ENCODE data around the gene EDC4.

The EDC4 gene

GRCh38 chr16:67837811-67838210, 35.0 kb upstream of the EDC4 start:
- Histone ChIP-seq H3K27me3 (no peaks in the 10 kb centered on the region), H3K36me3 (no peaks in the 10 kb centered on the region), H3K4me1 (peaks cover 7 to 20% (median 15%) of the 10 kb centered on the region in 10 experiments), H3K4me2 (no peak overlapping the region), H4K20me1 (peaks cover 0 to 6% (median 2%) of the 10 kb centered on the region in 11 experiments; a peak in 11 of 22 replicates), H3K9me3 (replicated peaks in 1 of 11) (no peaks in the 10 kb centered on the region), H3K4me3 (no peak overlapping the region), H3K9ac (no peak overlapping the region), H3K27ac (no peak overlapping the region)
- TF ChIP-seq Cebpa-rat (IDR thresholded peaks at IDR 0.05) = no peak

- H4K20me1 ChIP-seq = peaks cover 11 to 36% (median 22%) of the 10 kb centered on the region in 11 experiments; a peak in 18 of 22 replicates
- H3K9ac ChIP-seq = peak overlapping the region; percentile 83 to 99 (median 93); a peak in 20 of 22 replicates
- H3K4me2 ChIP-seq = peak overlapping the region in 9 of 11 experiments; percentile 8 to 99 (median 49); a peak in 15 of 22 replicates
- no peaks in the 10 kb centered on the region for H3K36me3 ChIP-seq
- no peaks in the 10 kb centered on the region for H3K27me3 ChIP-seq
- H3K4me1 ChIP-seq = peaks cover 32 to 42% (median 38%) of the 10 kb centered on the region in 10 experiments
- no peaks in the 10 kb centered on the region for H3K9me3 ChIP-seq (replicated peaks in 1 of 11)
- H3K27ac ChIP-seq = peak overlapping the region in 10 of 11 experiments; percentile 84 to 94 (median 90); a peak in 17 of 22 replicates
- peak overlapping the region in 9 of 10 experiments; percentile 55 to 98 (median 78); a peak in 11 of 20 replicates for H3K4me3 ChIP-seq
- no peak for TF ChIP-seq Cebpa-rat (IDR thresholded peaks at IDR 0.05)
Measured at GRCh38 chr16:67841198-67841815, 31.5 kb upstream of the EDC4 start.

DNA sequence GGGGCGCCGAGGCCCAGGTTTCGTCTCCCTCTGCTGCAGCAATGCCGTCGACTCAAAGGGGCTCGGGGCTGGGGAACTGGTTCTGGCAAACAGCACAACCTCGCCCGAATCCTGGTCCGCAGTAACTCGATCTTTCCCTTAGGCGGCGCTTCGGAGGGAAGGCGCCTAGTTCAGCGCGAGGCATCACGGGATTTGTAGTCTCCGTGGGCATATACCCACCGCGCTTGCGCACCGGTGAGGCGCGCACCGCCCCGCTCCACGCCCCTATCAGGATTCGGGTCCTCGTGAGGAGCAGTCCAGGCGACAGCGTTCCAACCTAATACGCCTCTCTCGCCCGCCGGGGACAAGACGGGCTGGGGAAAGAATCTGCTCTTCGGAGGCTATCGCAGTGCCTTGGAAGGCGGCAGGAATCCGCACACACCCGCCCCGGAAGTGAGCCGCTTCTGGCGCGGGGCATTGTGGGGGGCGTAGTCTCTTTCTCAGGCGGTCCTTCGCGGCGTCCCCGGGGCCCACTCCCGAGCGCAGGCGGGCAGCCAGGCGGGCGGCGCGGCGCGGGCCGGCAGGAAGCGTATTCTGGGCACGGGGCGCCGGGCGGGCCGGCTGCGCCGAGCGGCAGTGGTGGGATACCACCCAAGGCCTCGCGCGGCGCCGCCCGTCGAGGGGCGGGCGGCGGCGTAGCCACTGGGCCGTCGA, 30.9 kb upstream of the EDC4 start, which contains the start of gene THAP11:
Gene THAP11, plus strand, starts transcription at position 505 of the 693 bp plus-strand sequence. CDS start 235 bp downstream, outside the sequence.
- H3K9me3 ChIP-seq (replicated peaks in 1 of 11) = no peaks in the 10 kb centered on the region
- peak within 1 kb of the TSS; percentile 83 to 99 (median 93) for H3K9ac ChIP-seq
- peaks cover 11 to 36% (median 22%) of the 10 kb centered on the region in 11 experiments; a peak in 18 of 22 replicates for H4K20me1 ChIP-seq
- H3K36me3 ChIP-seq = no peaks in the 10 kb centered on the region
- no peaks in the 10 kb centered on the region for H3K27me3 ChIP-seq
- no peak for TF ChIP-seq Cebpa-rat (IDR thresholded peaks at IDR 0.05)
- H3K27ac ChIP-seq = peak within 1 kb of the TSS; percentile 82 to 94 (median 89)
- H3K4me2 ChIP-seq = peak within 1 kb of the TSS; percentile 90 to 100 (median 98)
- H3K4me1 ChIP-seq = peaks cover 32 to 41% (median 38%) of the 10 kb centered on the region in 10 experiments
- peak within 1 kb of the TSS; percentile 55 to 98 (median 76) for H3K4me3 ChIP-seq

DNA sequence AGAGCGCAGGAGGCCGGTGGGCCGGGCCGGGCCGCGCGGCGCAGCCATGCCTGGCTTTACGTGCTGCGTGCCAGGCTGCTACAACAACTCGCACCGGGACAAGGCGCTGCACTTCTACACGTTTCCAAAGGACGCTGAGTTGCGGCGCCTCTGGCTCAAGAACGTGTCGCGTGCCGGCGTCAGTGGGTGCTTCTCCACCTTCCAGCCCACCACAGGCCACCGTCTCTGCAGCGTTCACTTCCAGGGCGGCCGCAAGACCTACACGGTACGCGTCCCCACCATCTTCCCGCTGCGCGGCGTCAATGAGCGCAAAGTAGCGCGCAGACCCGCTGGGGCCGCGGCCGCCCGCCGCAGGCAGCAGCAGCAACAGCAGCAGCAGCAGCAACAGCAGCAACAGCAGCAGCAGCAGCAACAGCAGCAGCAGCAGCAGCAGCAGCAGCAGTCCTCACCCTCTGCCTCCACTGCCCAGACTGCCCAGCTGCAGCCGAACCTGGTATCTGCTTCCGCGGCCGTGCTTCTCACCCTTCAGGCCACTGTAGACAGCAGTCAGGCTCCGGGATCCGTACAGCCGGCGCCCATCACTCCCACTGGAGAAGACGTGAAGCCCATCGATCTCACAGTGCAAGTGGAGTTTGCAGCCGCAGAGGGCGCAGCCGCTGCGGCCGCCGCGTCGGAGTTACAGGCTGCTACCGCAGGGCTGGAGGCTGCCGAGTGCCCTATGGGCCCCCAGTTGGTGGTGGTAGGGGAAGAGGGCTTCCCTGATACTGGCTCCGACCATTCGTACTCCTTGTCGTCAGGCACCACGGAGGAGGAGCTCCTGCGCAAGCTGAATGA, 30.1 kb upstream of the EDC4 start:
- peak overlapping the region; percentile 55 to 98 (median 76) for H3K4me3 ChIP-seq
- no peaks in the 10 kb centered on the region for H3K27me3 ChIP-seq
- peaks cover 11 to 44% (median 28%) of the 10 kb centered on the region in 11 experiments; a peak in 20 of 22 replicates for H4K20me1 ChIP-seq
- TF ChIP-seq Cebpa-rat (IDR thresholded peaks at IDR 0.05) = no peak
- H3K27ac ChIP-seq = peak overlapping the region; percentile 82 to 94 (median 89)
- H3K9ac ChIP-seq = peak overlapping the region; percentile 83 to 99 (median 93)
- H3K4me1 ChIP-seq = peaks cover 32 to 41% (median 38%) of the 10 kb centered on the region in 10 experiments
- no peaks in the 10 kb centered on the region for H3K36me3 ChIP-seq
- H3K9me3 ChIP-seq (replicated peaks in 1 of 11) = no peaks in the 10 kb centered on the region
- peak overlapping the region; percentile 90 to 100 (median 98) for H3K4me2 ChIP-seq

DNA sequence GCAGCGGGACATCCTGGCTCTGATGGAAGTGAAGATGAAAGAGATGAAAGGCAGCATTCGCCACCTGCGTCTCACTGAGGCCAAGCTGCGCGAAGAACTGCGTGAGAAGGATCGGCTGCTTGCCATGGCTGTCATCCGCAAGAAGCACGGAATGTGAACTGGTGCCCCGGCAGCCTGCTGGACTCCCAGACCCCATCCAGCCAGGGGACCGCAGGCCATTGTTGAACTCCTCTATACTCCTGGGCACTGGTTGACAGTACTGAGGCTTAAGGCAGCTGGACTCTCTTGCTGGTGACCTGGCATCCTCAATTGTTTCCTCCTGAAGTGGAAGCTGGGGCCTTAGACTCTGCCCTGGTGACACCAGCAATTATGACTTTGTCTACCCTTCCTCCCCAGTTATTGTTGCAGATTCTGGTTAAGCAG, 29.5 kb upstream of the EDC4 start:
- Histone ChIP-seq H3K36me3 (peaks cover 0 to 2% (median 0%) of the 10 kb centered on the region in 11 experiments; a peak in 2 of 22 replicates), H3K4me3 (peak overlapping the region; percentile 55 to 98 (median 76)), H3K27ac (peak overlapping the region; percentile 46 to 94 (median 87); a peak in 21 of 22 replicates), H3K9me3 (replicated peaks in 1 of 11) (no peaks in the 10 kb centered on the region), H3K4me2 (peak overlapping the region; percentile 90 to 100 (median 98)), H4K20me1 (peaks cover 17 to 50% (median 35%) of the 10 kb centered on the region in 11 experiments; a peak in 20 of 22 replicates), H3K4me1 (peaks cover 38 to 48% (median 45%) of the 10 kb centered on the region in 10 experiments), H3K9ac (peak overlapping the region; percentile 83 to 99 (median 93)), H3K27me3 (no peaks in the 10 kb centered on the region)
- TF ChIP-seq Cebpa-rat (IDR thresholded peaks at IDR 0.05) = no peak

- peaks cover 0 to 14% (median 10%) of the 10 kb centered on the region in 11 experiments; a peak in 18 of 22 replicates for H3K36me3 ChIP-seq
- H3K4me2 ChIP-seq = peak overlapping the region; percentile 90 to 100 (median 98)
- H4K20me1 ChIP-seq = peaks cover 23 to 62% (median 46%) of the 10 kb centered on the region in 11 experiments; a peak in 21 of 22 replicates
- peak overlapping the region; percentile 83 to 99 (median 93); a peak in 18 of 22 replicates for H3K9ac ChIP-seq
- no peaks in the 10 kb centered on the region for H3K9me3 ChIP-seq (replicated peaks in 1 of 11)
- no peaks in the 10 kb centered on the region for H3K27me3 ChIP-seq
- peak overlapping the region in 3 of 11 experiments; percentile 20 to 87 (median 46); a peak in 3 of 22 replicates for H3K27ac ChIP-seq
- H3K4me1 ChIP-seq = peaks cover 48 to 57% (median 54%) of the 10 kb centered on the region in 10 experiments
- no peak for TF ChIP-seq Cebpa-rat (IDR thresholded peaks at IDR 0.05)
- peak overlapping the region; percentile 55 to 100 (median 84); a peak in 18 of 20 replicates for H3K4me3 ChIP-seq
Measured at GRCh38 chr16:67844497-67844896, 28.4 kb upstream of the EDC4 start.

GRCh38 chr16:67845291-67846062, 27.4 kb upstream of the EDC4 start:
- no peak for TF ChIP-seq Cebpa-rat (IDR thresholded peaks at IDR 0.05)
- Histone ChIP-seq H3K9me3 (replicated peaks in 1 of 11) (no peaks in the 10 kb centered on the region), H3K27me3 (no peaks in the 10 kb centered on the region), H3K4me3 (peak overlapping the region; percentile 82 to 100 (median 100)), H3K36me3 (peaks cover 2 to 22% (median 18%) of the 10 kb centered on the region in 11 experiments; a peak in 20 of 22 replicates), H3K27ac (peak overlapping the region; percentile 72 to 94 (median 89); a peak in 21 of 22 replicates), H3K9ac (peak overlapping the region; percentile 85 to 99 (median 95)), H4K20me1 (peaks cover 26 to 71% (median 56%) of the 10 kb centered on the region in 11 experiments; a peak in 21 of 22 replicates), H3K4me1 (peaks cover 50 to 60% (median 54%) of the 10 kb centered on the region in 10 experiments), H3K4me2 (peak overlapping the region; percentile 90 to 100 (median 98))
